B cell (primary cell): ENCODE data around the gene MEIOB. TPM values are rescaled to one million over a fixed set of nuclear protein-coding genes. Genes with fewer than 3 reads are reported as not detected.

Experiments
- ATAC-seq: fragments of 200-7000 bp; cut with Tn5 transposase; one replicate; pipeline ENCODE4 v1.10.0; 2021; ENCODE audit warnings: low read depth, mild to moderate bottlenecking, moderate number of reproducible peaks, moderate library complexity
- CTCF ChIA-PET: fragments of 350-600 bp; sonication (Branson Sonifier 250); formaldehyde crosslinking; loops from one replicate; lab custom pipeline; 2021; ENCODE audit warnings: antibody characterized with exemption, inconsistent platforms; lab: Charles Lee
- POLR2A ChIA-PET: fragments of 350-600 bp; sonication (Branson Sonifier 250); formaldehyde crosslinking; loops from one replicate; lab custom pipeline; 2021; ENCODE audit warnings: antibody characterized with exemption; lab: Charles Lee
- DNase-seq: peaks from one replicate; pipeline ENCODE4 v3.0.0; 2013
- H2AFZ ChIP-seq: 2 replicates; pipeline ENCODE4 v1.6.1; 2012; ENCODE audit warnings: mild to moderate bottlenecking, low read depth, low read length; ENCODE audit not compliant: insufficient read depth, poor library complexity, severe bottlenecking
- H3K27ac ChIP-seq, 2 donors: 1 replicate in 1 of 2; 2 replicates in 1 of 2; pipeline ENCODE4 v1.5.1; 2012 to 2013; ENCODE audit warnings: low read length in 2 of 2, mild to moderate bottlenecking in 2 of 2, moderate library complexity in 1 of 2
- H3K27me3 ChIP-seq, 4 experiments: fragments of 200-600 bp in 1 of 4; sonication (generic) in 1 of 4; replicated peaks in 1 of 4; 1 replicate in 2 of 4; 2 replicates in 2 of 4; pipeline versions ENCODE4 v1.6.1 to v1.7.0; 2013 to 2016; ENCODE audit warnings: low read length in 3 of 4, mild to moderate bottlenecking in 2 of 4, mixed read lengths in 1 of 4, moderate library complexity in 1 of 4; ENCODE audit not compliant: insufficient read depth in 4 of 4, control insufficient read depth in 3 of 4; ENCODE audit errors: control extremely low read depth in 1 of 4
- H3K36me3 ChIP-seq, 2 experiments: replicated peaks in 1 of 2; 1 replicate in 1 of 2; 2 replicates in 1 of 2; pipeline versions ENCODE4 v1.6.1 to v1.7.1; 2013; ENCODE audit warnings: low read length in 1 of 2; ENCODE audit not compliant: insufficient read depth in 2 of 2, control insufficient read depth in 1 of 2; ENCODE audit errors: control extremely low read depth in 1 of 2, extremely low read depth in 1 of 2
- H3K4me1 ChIP-seq, 2 donors: fragments of 200-600 bp in 1 of 2; sonication (generic) in 1 of 2; 1 replicate in 1 of 2; 2 replicates in 1 of 2; pipeline versions ENCODE4 v1.5.1 to v1.6.1; 2013 to 2017; ENCODE audit warnings: low read length in 2 of 2; ENCODE audit not compliant: control insufficient read depth in 2 of 2, insufficient read depth in 2 of 2
- H3K4me2 ChIP-seq: replicated peaks from 2 replicates; pipeline ENCODE3; 2012; ENCODE audit warnings: mild to moderate bottlenecking, low read depth, low read length; ENCODE audit not compliant: poor library complexity, severe bottlenecking
- H3K4me3 ChIP-seq, 5 experiments: fragments of 200-600 bp in 1 of 5; sonication (generic) in 1 of 5; 1 replicate in 3 of 5; 2 replicates in 2 of 5; pipeline versions ENCODE4 v1.5.1 to v1.7.0; 2011 to 2016; ENCODE audit warnings: low read length in 4 of 5, mild to moderate bottlenecking in 4 of 5, low read depth in 2 of 5, control low read depth in 1 of 5, moderate library complexity in 1 of 5; ENCODE audit not compliant: insufficient read depth in 1 of 5; ENCODE audit errors: control extremely low read depth in 1 of 5, extremely low read depth in 1 of 5
- H3K79me2 ChIP-seq: fragments of 200-600 bp; sonication (generic); one replicate; pipeline ENCODE4 v1.6.0; 2016; ENCODE audit warnings: low read length; ENCODE audit not compliant: control insufficient read depth, insufficient read depth
- H3K9ac ChIP-seq: fragments of 200-600 bp; sonication (generic); 2 replicates; pipeline ENCODE4 v1.6.1; 2017; ENCODE audit warnings: mild to moderate bottlenecking, low read length, moderate library complexity
- H3K9me3 ChIP-seq, 3 donors: one replicate each; pipeline versions ENCODE4 v1.6.1 to v1.7.1; 2013; ENCODE audit warnings: low read length in 2 of 3; ENCODE audit not compliant: control insufficient read depth in 2 of 3, insufficient read depth in 1 of 3; ENCODE audit errors: control extremely low read depth in 1 of 3
- H4K20me1 ChIP-seq: 2 replicates; pipeline ENCODE4 v1.6.0; 2012; ENCODE audit warnings: mild to moderate bottlenecking, low read length; ENCODE audit not compliant: insufficient read depth, control insufficient read depth, poor library complexity, severe bottlenecking
- H3K27ac Mint-ChIP-seq: one replicate; pipeline ENCODE4 v1.8.0; 2021; ENCODE audit warnings: mixed read lengths
- H3K27me3 Mint-ChIP-seq: one replicate; pipeline ENCODE4 v1.8.0; 2021; ENCODE audit warnings: mixed read lengths
- H3K4me1 Mint-ChIP-seq: one replicate; pipeline ENCODE4 v1.8.0; 2021; ENCODE audit warnings: mixed read lengths
- H3K4me3 Mint-ChIP-seq: one replicate; pipeline ENCODE4 v1.8.0; 2021; ENCODE audit warnings: mixed read lengths
- H3K9me3 Mint-ChIP-seq: one replicate; pipeline ENCODE4 v1.8.0; 2022; ENCODE audit warnings: mixed read lengths; ENCODE audit not compliant: insufficient read depth
- EZH2 ChIP-seq: IDR thresholded peaks from 2 replicates; pipeline ENCODE4 v1.6.1; 2012; ENCODE audit warnings: borderline replicate concordance, low read depth, mild to moderate bottlenecking, moderate library complexity, low read length; ENCODE audit not compliant: insufficient read depth, poor library complexity, severe bottlenecking
- WGBS: methylation state at CpG from one replicate; pipeline ENCODE4 v1.1.5; 2013; ENCODE audit warnings: missing lambda C conversion rate; ENCODE audit not compliant: insufficient coverage; 5-methylcytosine and 5-hydroxymethylcytosine counted together
- intact Hi-C: fragments of 100-400 bp; cut with micrococcal nuclease; formaldehyde crosslinking; loops from one replicate; pipeline ENCODE4 v1.10.0; 2022
- polyA plus RNA-seq: library from polyadenylated mRNA; depleted of rRNA; stranded (reverse); fragments of >200 nt; gene quantifications from 2 replicates; pipeline ENCODE4 v1.2.3, GENCODE V29; 2012
- total RNA-seq, 2 donors: library from RNA; stranded (reverse); fragments of 120-200 nt in 1 of 2; gene quantifications; 1 replicate in 1 of 2; 2 replicates in 1 of 2; pipeline versions ENCODE4 v1.2.3 to v1.2.4, GENCODE V29; 2013 to 2022
- TF ChIP-seq, protein P1 (sequence below): fragments of 200-600 bp; IDR thresholded peaks from one replicate; pipeline ENCODE4 v1.8.0; 2022; ENCODE audit warnings: antibody characterized with exemption, mild to moderate bottlenecking

Gene MEIOB
- total and polyA plus RNA-seq, 2 donors (not counting 1 experiment from before 2014, with no cell fraction given): not detected

DNA sequence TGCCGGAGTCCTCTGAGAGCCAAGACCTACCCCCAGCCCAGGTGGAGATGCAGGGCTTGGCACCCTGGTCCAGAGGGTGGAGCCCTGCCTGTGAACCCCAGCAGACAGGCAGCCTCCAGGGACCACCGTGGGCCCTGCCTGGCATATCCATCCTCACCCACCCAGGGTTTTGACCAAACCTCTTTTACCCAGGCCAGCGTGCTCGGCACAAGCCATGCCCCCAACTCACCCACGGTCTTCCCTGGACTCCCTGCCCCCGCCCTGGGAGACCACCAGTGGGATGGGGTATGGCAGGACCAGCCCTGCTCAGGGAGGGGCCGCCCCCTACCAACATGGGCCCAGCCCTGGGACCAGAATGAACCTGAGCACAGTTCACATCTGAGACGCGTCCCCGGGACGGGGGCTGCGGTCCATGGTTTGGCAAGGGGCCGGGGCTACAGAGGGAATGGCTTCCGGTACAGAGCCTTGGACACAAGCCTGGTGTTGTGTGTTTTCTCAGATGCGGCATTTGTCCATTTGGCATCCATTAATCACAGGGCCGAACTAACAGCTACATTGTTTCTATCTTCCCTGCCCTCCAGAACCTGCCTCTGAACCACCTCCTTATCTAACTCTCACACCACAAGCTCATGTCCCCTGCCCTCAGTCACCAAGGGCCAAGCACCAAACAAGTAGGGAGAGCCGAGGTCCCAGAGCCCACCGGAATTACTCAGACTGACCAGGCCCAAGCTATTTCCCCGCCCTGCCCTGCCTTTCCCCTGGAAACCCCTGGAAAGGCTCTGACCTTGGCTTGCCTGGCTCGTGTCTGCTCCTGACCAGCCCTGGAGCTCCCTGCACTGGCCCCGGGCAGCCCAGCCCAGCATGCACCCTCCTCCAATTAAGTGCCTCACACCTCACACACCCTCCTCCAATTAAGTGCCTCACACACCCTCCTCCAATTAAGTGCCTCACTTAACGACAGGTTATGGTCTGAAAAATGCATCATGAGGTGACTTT, 32.2 kb upstream of the MEIOB start:
- no peak overlapping the region for H3K27ac ChIP-seq
- H3K4me2 ChIP-seq: no peak overlapping the region
- POLR2A ChIA-PET: no interaction called here
- TF ChIP-seq, protein P1, sequence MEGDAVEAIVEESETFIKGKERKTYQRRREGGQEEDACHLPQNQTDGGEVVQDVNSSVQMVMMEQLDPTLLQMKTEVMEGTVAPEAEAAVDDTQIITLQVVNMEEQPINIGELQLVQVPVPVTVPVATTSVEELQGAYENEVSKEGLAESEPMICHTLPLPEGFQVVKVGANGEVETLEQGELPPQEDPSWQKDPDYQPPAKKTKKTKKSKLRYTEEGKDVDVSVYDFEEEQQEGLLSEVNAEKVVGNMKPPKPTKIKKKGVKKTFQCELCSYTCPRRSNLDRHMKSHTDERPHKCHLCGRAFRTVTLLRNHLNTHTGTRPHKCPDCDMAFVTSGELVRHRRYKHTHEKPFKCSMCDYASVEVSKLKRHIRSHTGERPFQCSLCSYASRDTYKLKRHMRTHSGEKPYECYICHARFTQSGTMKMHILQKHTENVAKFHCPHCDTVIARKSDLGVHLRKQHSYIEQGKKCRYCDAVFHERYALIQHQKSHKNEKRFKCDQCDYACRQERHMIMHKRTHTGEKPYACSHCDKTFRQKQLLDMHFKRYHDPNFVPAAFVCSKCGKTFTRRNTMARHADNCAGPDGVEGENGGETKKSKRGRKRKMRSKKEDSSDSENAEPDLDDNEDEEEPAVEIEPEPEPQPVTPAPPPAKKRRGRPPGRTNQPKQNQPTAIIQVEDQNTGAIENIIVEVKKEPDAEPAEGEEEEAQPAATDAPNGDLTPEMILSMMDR: no peak
- TF ChIP-seq EZH2: no peak
- CTCF ChIA-PET: no interaction called here
- no peaks in the 10 kb centered on the region for H3K36me3 ChIP-seq
- Mint-ChIP-seq H3K27me3 (peaks cover 14% of the 10 kb centered on the region), H3K9me3 (no peaks in the 10 kb centered on the region), H3K4me1 (no peaks in the 10 kb centered on the region), H3K4me3 (no peak overlapping the region), H3K27ac (no peak overlapping the region)
- DNase-seq (no peak), ATAC-seq (no peak)
- H3K4me1 ChIP-seq: no peaks in the 10 kb centered on the region
- no peaks in the 10 kb centered on the region for H3K79me2 ChIP-seq
- H2AFZ ChIP-seq: no peak overlapping the region
- no peak overlapping the region for H3K9ac ChIP-seq
- no peaks in the 10 kb centered on the region for H4K20me1 ChIP-seq
- peaks cover 0 to 13% (median 1%) of the 10 kb centered on the region in 4 experiments for H3K27me3 ChIP-seq
- no peaks in the 10 kb centered on the region for H3K9me3 ChIP-seq
- intact Hi-C loops: no loop called here
- H3K4me3 ChIP-seq: no peak overlapping the region
- 80% methylated on average over 22 of the region's 22 CpGs for WGBS

DNA sequence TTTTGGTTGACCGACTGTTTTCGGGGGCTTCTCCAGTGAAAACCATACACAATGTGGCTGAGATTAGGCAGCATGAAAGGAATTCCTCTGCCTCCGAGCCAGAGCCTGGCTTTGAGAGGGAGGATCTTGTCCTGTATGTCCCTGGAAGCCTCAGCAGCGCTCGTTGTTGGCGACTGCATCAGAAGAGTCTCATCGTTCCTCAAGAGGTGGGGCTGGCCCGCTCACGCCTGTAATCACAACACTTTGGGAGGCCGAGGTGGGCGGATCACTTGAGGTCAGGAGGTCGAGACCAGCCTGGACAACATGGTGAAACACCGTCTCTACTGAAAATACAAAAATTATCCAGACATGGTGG, 31.2 kb upstream of the MEIOB start:
- Mint-ChIP-seq H3K4me3 (no peak overlapping the region), H3K27ac (no peak overlapping the region), H3K9me3 (no peaks in the 10 kb centered on the region), H3K4me1 (no peaks in the 10 kb centered on the region), H3K27me3 (peaks cover 11% of the 10 kb centered on the region)
- H3K9ac ChIP-seq: no peak overlapping the region
- H3K27me3 ChIP-seq: peaks cover 0 to 7% (median 1%) of the 10 kb centered on the region in 4 experiments
- H3K36me3 ChIP-seq: no peaks in the 10 kb centered on the region
- H3K27ac ChIP-seq: no peak overlapping the region
- no peak overlapping the region for H3K4me3 ChIP-seq
- no peaks in the 10 kb centered on the region for H3K4me1 ChIP-seq
- no peak for TF ChIP-seq EZH2
- TF ChIP-seq, protein P1: no peak
- H3K79me2 ChIP-seq: no peaks in the 10 kb centered on the region
- H2AFZ ChIP-seq: no peak overlapping the region
- no peak overlapping the region for H3K4me2 ChIP-seq
- DNase-seq (no peak), ATAC-seq (no peak)
- H4K20me1 ChIP-seq: no peaks in the 10 kb centered on the region
- no peaks in the 10 kb centered on the region for H3K9me3 ChIP-seq
- intact Hi-C loops: no loop called here
- WGBS: 78% methylated on average over 12 of the region's 13 CpGs
- ChIA-PET CTCF (no interaction called here), POLR2A (no interaction called here)
